GM12874 (cell line): ENCODE results near the gene EPC2.

Experiments used
- TF ChIP-seq, protein P1 (sequence below): IDR thresholded peaks from 2 replicates; pipeline ENCODE4 v1.5.1; 2011; ENCODE audit warnings: low read depth, mild to moderate bottlenecking, control low read depth, low read length, moderate library complexity; ENCODE audit not compliant: insufficient read depth

Gene EPC2

DNA sequence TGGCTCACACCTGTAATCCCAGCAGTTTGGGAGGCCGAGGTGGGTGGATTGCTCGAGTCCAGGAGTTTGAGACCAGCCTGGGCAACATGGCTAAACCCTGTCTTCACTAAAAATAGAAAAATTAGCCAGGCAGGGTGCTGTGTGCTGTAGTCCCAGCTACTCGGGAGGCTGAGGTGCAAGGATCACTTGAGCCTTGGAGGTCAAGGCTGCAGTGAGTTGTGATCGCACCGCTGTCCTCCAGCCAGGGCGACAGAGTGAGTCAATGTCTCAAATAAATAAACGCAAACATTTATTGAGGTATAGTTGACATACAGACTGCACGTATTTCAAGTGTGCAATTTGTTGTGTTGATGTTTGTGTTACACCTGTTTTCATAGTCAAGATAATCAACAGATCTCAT lies 19.7 kb downstream of the EPC2 start:
- TF ChIP-seq, protein P1, sequence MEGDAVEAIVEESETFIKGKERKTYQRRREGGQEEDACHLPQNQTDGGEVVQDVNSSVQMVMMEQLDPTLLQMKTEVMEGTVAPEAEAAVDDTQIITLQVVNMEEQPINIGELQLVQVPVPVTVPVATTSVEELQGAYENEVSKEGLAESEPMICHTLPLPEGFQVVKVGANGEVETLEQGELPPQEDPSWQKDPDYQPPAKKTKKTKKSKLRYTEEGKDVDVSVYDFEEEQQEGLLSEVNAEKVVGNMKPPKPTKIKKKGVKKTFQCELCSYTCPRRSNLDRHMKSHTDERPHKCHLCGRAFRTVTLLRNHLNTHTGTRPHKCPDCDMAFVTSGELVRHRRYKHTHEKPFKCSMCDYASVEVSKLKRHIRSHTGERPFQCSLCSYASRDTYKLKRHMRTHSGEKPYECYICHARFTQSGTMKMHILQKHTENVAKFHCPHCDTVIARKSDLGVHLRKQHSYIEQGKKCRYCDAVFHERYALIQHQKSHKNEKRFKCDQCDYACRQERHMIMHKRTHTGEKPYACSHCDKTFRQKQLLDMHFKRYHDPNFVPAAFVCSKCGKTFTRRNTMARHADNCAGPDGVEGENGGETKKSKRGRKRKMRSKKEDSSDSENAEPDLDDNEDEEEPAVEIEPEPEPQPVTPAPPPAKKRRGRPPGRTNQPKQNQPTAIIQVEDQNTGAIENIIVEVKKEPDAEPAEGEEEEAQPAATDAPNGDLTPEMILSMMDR = no peak

DNA sequence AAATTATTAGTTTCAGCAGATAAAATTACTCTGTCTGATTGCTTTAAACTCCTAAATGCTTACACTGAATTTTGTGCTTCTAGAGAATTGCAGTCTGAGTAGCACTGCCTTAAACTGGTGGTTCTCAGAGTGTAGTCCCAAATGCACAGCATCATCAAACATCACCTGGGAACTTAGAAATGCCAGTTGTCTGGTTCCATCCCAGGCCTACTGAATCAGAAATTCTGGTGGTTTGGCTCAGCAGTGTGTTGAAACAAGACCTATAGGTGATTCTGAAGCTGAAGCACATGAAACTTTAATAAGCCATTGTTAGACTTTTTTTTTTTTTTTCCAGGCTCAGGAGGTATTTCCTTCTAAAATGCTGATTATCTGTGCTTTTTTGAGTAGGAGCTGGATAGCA lies 22.0 kb downstream of the EPC2 start:
- TF ChIP-seq, protein P1 = no peak

DNA sequence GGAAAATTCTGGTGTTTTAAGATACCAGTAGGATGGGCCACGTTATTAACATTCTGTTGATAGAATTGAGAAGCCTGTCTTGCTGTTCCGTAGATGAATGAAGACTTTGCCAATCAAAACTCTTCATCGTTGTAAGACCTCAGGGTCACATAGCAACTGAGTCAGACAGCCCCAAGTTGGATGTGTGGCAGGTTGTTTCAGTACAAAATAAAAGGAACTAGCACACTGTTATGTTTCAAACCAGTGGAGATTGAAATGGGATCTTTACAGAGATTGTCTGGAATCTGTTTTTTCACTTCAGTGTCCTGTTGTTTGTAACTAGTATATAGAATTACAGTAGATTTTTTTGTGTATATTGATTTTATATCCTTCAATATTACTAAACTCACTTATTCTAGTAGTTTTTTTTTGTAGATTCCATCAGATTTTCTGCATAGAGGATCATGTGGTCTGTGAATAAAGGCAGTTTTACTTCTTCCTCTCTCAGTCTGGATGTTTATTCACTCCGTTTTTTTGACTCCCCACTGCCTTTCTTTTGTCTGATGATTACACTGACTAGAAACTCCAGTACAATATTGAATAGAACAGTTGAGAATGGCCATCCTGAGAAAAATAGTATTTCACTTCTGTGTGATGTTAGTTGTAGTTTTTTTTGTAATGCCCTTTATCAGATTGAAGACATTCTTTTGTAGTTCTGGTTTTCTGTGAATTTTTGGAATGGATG lies 22.7 kb downstream of the EPC2 start:
- TF ChIP-seq, protein P1 = no peak

DNA sequence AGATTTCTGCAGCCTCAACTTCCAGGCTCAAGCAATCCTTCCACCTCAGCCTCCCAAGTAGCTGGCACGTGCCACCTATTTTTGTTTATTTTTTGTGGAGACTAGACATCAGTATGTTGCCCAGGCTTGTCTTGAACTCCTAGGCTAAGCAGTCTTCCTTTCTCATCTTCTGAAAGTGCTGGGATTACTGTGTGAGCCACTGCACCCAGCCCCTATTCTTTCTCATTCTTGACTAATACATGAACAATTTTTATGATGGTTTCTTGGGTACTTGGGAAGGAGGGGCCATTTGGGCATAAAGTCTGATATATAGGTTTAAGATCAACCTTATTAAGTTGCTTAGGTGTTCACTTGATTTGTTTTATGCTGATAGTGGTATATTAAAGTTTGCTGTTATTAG lies 26.2 kb downstream of the EPC2 start:
- TF ChIP-seq, protein P1 = no peak

DNA sequence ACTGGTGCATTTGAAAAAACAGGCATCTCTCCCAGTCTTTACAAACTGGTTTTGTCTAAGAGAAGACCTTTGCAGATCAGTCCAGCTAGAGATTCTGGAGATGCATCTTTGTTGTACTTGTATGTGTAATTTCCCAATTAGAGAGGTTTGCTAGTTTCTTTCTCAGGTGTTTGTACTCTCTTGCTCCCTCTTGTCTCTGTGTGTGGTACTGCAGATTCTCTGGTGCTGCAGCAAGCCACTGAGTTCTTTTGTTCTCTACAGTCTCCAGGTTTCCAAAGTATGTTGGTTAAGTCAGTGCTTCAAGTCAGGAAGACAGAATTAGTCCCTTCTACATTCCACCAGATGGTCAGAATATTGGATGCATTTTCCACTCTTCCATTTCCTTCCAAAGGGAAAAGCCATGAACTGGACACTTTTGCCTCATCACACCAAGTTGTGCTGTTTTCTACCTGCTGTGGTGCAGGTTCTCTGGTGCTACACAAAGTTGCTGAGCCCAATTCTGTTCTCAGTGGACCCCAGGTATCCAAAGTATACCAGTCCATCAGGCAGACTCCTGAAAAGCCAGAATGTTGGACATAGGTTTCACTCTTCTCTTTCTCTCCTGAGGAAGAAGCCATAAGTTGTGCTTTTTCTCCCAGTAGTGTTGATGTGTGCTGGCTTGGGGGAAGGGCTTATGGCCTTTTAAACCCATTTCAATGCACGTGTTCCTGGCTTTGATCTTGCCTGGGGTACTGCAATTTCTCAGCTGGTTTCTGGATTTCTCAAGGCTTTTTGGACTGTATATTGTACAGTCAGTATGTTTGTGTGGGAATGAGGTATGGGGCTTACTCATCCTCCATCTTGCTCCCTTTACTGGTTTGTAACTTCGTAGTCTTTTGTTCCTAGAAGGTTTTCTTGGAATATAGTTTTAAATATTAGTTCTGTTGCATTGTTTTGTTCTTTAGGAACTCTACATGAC lies 29.8 kb downstream of the EPC2 start:
- TF ChIP-seq, protein P1 = peak; percentile 63

DNA sequence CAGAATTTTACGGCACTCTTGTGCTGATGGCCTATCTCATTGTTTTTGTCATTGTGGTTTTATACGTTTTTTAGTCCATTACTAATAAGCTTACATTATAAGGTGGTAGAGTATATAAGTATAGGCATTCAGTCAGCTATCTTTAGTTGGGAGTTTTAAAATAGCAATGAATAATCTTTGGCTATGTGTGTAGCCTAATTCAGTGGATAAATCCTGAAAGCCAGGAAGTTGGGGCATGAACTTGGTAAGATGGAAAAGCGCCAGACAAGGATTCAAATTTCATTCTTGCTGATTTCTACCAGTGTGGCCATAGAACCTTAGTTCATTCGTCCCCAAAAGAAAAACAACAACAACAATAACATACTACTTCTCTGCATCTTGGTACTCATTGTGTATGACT lies 31.2 kb downstream of the EPC2 start:
- TF ChIP-seq, protein P1 = no peak

DNA sequence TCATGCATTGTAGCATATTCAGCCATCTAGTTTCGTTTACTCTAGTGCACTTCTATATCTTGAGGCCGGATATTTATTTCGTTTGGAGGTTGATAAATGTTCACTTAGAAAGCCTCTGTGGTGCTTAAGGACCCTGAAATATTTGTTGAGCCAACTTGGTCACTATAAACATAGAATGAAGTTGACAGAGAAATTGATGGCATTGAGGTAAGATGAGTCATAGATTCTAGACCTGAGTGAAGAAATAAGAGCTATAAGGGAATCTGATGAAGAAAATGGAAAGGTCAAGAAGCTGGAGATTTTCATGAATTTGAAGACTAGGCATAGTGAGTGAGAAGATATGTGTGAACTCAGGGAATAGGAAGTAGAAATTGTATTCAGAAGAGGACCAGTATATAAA lies 35.9 kb downstream of the EPC2 start:
- TF ChIP-seq, protein P1 = no peak
